Nephron (organoid): Measurements from ENCODE around the gene EFNA5.

ENCODE experiments used
- H3K27ac Mint-ChIP-seq, 3 experiments: 2 replicates each; pipeline ENCODE4 v1.8.0; 2020; ENCODE audit warnings: mixed read lengths in 3 of 3, mild to moderate bottlenecking in 2 of 3, moderate library complexity in 1 of 3
- H3K27me3 Mint-ChIP-seq: 2 replicates; pipeline ENCODE4 v1.8.0; 2021; ENCODE audit warnings: low read depth, mild to moderate bottlenecking, moderate library complexity, mixed read lengths
- H3K36me3 Mint-ChIP-seq: 2 replicates; pipeline ENCODE4 v1.8.0; 2020; ENCODE audit warnings: low read depth, mixed read lengths
- H3K4me1 Mint-ChIP-seq: 2 replicates; pipeline ENCODE4 v1.8.0; 2020; ENCODE audit warnings: mixed read lengths
- H3K4me3 Mint-ChIP-seq, 3 experiments: 2 replicates each; pipeline ENCODE4 v1.8.0; 2020; ENCODE audit warnings: mild to moderate bottlenecking in 3 of 3, mixed read lengths in 3 of 3, moderate library complexity in 2 of 3
- H3K9me3 Mint-ChIP-seq: 2 replicates; pipeline ENCODE4 v1.8.0; 2020; ENCODE audit warnings: mixed read lengths
- CTCF ChIP-seq, 3 experiments: fragments of 200-600 bp; sonication (generic); IDR thresholded peaks; one replicate each; pipeline ENCODE4 v1.5.0; 2021; ENCODE audit warnings: antibody characterized with exemption in 3 of 3; ENCODE audit not compliant: unreplicated experiment in 3 of 3

Gene EFNA5

GRCh38 chr5:107705402-107706014 lies 34.8 kb upstream of the EFNA5 start:
- no peak for TF ChIP-seq CTCF (IDR thresholded peaks at IDR 0.05; ENCODE audit: unreplicated experiment in 3 of 3)
- Mint-ChIP-seq H3K27ac (no peak overlapping the region), H3K9me3 (peaks cover 9% of the 10 kb centered on the region), H3K36me3 (no peaks in the 10 kb centered on the region), H3K27me3 (no peaks in the 10 kb centered on the region), H3K4me3 (peak overlapping the region; percentile 70 to 78 (median 73)), H3K4me1 (peaks cover 6% of the 10 kb centered on the region)

DNA sequence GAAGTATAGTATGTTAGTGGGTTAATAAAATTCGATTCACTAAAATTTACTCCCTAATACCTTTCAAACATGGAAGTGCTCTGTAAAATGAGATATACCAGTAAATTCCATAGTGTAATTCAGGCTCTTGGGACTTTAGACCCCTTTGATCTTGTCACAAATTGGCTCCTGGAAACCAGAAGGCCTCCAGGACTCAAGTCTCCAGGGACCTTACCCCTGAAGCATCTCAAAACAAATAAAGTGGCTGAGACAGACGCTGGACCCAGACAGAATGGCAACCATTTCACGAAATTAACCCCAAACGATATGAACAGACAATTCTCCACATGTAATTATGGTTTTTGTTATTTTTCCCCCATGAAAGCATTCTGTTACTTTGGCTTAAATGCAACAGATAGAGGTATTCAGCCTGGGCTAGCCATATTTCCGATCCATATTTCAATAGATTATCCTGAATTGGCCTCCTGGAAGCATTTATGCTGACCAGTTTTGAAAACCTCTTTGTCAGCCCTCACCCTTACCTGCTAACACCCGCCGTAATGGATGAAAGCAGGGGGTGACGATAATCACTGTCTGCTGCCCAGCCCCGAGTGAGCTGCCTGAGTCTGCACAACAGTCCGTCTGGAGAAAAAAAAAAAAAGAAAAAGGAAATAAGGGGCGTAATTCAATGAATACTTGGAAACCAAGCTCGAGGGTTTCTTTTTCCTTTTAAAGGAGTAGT lies 34.1 kb upstream of the EFNA5 start:
- TF ChIP-seq CTCF (IDR thresholded peaks at IDR 0.05; ENCODE audit: unreplicated experiment in 3 of 3), result no peak
- H3K4me3 Mint-ChIP-seq, result peak overlapping the region; percentile 70 to 78 (median 73)
- H3K4me1 Mint-ChIP-seq, result peaks cover 6% of the 10 kb centered on the region
- no peak overlapping the region for H3K27ac Mint-ChIP-seq
- no peaks in the 10 kb centered on the region for H3K36me3 Mint-ChIP-seq
- no peaks in the 10 kb centered on the region for H3K27me3 Mint-ChIP-seq
- H3K9me3 Mint-ChIP-seq, result peaks cover 9% of the 10 kb centered on the region

- Mint-ChIP-seq H3K4me1 (peaks cover 11% of the 10 kb centered on the region), H3K9me3 (peaks cover 3% of the 10 kb centered on the region), H3K4me3 (no peak overlapping the region), H3K36me3 (no peaks in the 10 kb centered on the region), H3K27ac (no peak overlapping the region), H3K27me3 (no peaks in the 10 kb centered on the region)
- TF ChIP-seq CTCF (IDR thresholded peaks at IDR 0.05; ENCODE audit: unreplicated experiment in 3 of 3), result no peak
These were observed 29.7 kb upstream of the EFNA5 start for GRCh38 chr5:107700481-107700880.

GRCh38 chr5:107699425-107699824 lies 28.7 kb upstream of the EFNA5 start:
- no peaks in the 10 kb centered on the region for H3K36me3 Mint-ChIP-seq
- H3K27ac Mint-ChIP-seq, result no peak overlapping the region
- TF ChIP-seq CTCF (IDR thresholded peaks at IDR 0.05; ENCODE audit: unreplicated experiment in 3 of 3), result no peak
- H3K9me3 Mint-ChIP-seq, result peaks cover 7% of the 10 kb centered on the region
- no peak overlapping the region for H3K4me3 Mint-ChIP-seq
- H3K4me1 Mint-ChIP-seq, result peaks cover 5% of the 10 kb centered on the region
- no peaks in the 10 kb centered on the region for H3K27me3 Mint-ChIP-seq

DNA sequence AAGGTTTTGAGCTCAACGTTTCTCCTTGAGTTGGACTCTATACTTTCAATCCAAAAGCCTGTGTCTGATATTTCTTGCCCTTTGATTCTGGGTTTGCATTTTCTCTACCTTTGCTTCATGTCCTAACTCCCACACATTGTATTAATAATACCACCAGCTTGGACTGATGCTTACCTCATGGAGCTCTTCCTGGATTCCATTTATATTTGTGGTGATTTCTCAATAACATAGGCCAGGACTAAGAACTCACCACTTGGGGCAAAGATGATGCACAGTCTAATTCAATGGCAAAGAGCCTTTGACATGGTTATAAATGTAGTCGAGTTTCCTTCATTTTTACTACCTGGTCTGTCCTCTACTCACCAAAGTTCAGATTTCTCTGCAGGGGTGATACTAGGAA lies 27.5 kb upstream of the EFNA5 start:
- Mint-ChIP-seq H3K27ac (no peak overlapping the region), H3K4me3 (no peak overlapping the region), H3K9me3 (peaks cover 8% of the 10 kb centered on the region), H3K4me1 (peaks cover 5% of the 10 kb centered on the region), H3K27me3 (no peaks in the 10 kb centered on the region), H3K36me3 (no peaks in the 10 kb centered on the region)
- TF ChIP-seq CTCF (IDR thresholded peaks at IDR 0.05; ENCODE audit: unreplicated experiment in 3 of 3), result no peak

GRCh38 chr5:107696498-107696897 lies 25.8 kb upstream of the EFNA5 start:
- peaks cover 5% of the 10 kb centered on the region for H3K36me3 Mint-ChIP-seq
- H3K9me3 Mint-ChIP-seq, result peaks cover 17% of the 10 kb centered on the region
- H3K4me3 Mint-ChIP-seq, result no peak overlapping the region
- H3K27ac Mint-ChIP-seq, result no peak overlapping the region
- peaks cover 5% of the 10 kb centered on the region for H3K4me1 Mint-ChIP-seq
- TF ChIP-seq CTCF (IDR thresholded peaks at IDR 0.05; ENCODE audit: unreplicated experiment in 3 of 3), result no peak
- H3K27me3 Mint-ChIP-seq, result no peaks in the 10 kb centered on the region
